ENCODE results near the gene UNG. TPM values are rescaled to one million over a fixed set of nuclear protein-coding genes. Genes with fewer than 3 reads are reported as not detected.
"Not testable (repeated sequence)": the region's sequence is repeated elsewhere in the genome, so short reads cannot be mapped to it uniquely, and the experiment has no call there.

Gene UNG
- total RNA-seq, 1 experiment from 2014 or later = 188 TPM

- H3K79me2 ChIP-seq (ENCODE audit: insufficient read depth, low read length); H2BK120ac ChIP-seq (ENCODE audit: low read depth, low read length, poor library complexity, severe bottlenecking); H3K27ac ChIP-seq (ENCODE audit: insufficient read length, low read depth, low read length); H2BK5ac ChIP-seq (ENCODE audit: insufficient read length, low read length); H2BK12ac ChIP-seq (ENCODE audit: insufficient read length, low read depth, low read length); H3K9me3 ChIP-seq (ENCODE audit: control insufficient read depth, low read depth, low read length); H4K20me1 ChIP-seq (ENCODE audit: control insufficient read depth, insufficient read depth, insufficient read length); H3K4ac ChIP-seq (ENCODE audit: low read depth, low read length); H4K8ac ChIP-seq (replicated peaks; ENCODE audit: insufficient read length, low read depth, low read length); H3K4me1 ChIP-seq (ENCODE audit: insufficient read depth, low read length); H3K14ac ChIP-seq (ENCODE audit: insufficient read depth, low read length); H3K4me2 ChIP-seq (ENCODE audit: insufficient read depth, insufficient read length, low read length); H3T11ph ChIP-seq (ENCODE audit: low read length); H3K23me2 ChIP-seq (ENCODE audit: insufficient read length, low read depth, low read length, poor library complexity, severe bottlenecking); H3K4me3 Mint-ChIP-seq; H3K36me3 Mint-ChIP-seq (ENCODE audit: insufficient read depth in 1 of 3, low read depth in 3 of 3); H4K91ac ChIP-seq (ENCODE audit: insufficient read length, low read depth, low read length); H3K79me1 ChIP-seq (ENCODE audit: insufficient read depth, low read depth, low read length, poor library complexity, severe bottlenecking); H3K18ac ChIP-seq (ENCODE audit: insufficient read length, low read depth, low read length); H3K9me3 Mint-ChIP-seq; H3K9ac ChIP-seq (ENCODE audit: extremely low read depth, insufficient read length, low read length); H2BK15ac ChIP-seq (ENCODE audit: low read depth, low read length); H3K27ac Mint-ChIP-seq; H4K5ac ChIP-seq (ENCODE audit: insufficient read length, low read depth, low read length); H3K56ac ChIP-seq (ENCODE audit: insufficient read length, low read depth, low read length); DNase-seq; H2AK5ac ChIP-seq (ENCODE audit: insufficient read length, low read length); H2AFZ ChIP-seq (ENCODE audit: low read length); H3K27me3 ChIP-seq (ENCODE audit: insufficient read depth, low read length); H3K27me3 Mint-ChIP-seq (ENCODE audit: low read depth); H3K23ac ChIP-seq (ENCODE audit: insufficient read length, low read depth, low read length); H2BK20ac ChIP-seq (ENCODE audit: low read depth, low read length, poor library complexity, severe bottlenecking): not testable (repeated sequence)
- H3K4me1 Mint-ChIP-seq = peaks cover 12 to 15% of the 10 kb centered on the region in 2 experiments
- WGBS (ENCODE audit: extremely low coverage, insufficient read length, low lambda C conversion rate) = no CpG with 5 or more reads among the region's 8 CpGs
Observed at GRCh38 chr12:109049794-109050193, 47.6 kb upstream of the UNG start.
